ENCODE data around the gene ENPP1.

The ENPP1 gene

DNA sequence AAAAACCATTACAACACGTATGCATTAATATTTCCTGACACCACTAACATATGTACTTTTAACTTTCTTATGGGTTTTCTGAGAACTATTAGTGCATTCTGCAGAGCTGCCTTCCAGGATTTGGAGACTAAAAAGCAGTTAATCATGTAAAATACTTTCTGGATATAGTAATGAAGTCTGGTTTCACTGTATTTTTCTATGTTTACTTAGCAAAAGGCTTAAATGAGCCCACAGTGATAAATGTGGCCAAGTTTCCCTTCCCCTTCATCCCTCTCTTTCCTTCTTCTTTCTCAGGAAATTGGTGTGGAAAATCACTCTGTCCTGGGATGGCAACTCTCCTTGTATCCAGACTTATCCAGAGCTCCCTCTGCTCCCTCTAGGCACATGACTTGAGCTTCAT, 29.7 kb upstream of the ENPP1 start:
- no peaks in the 10 kb centered on the region for H3K36me3 ChIP-seq (ENCODE audit: control insufficient read depth, low read length)
- H3K9me3 ChIP-seq (ENCODE audit: control insufficient read depth, insufficient read depth, low read length): no peaks in the 10 kb centered on the region
- H3K4me1 ChIP-seq (ENCODE audit: control insufficient read depth, low read length): no peaks in the 10 kb centered on the region
- H3K4me3 ChIP-seq (ENCODE audit: low read length): no peak overlapping the region
- TF ChIP-seq, protein P1, sequence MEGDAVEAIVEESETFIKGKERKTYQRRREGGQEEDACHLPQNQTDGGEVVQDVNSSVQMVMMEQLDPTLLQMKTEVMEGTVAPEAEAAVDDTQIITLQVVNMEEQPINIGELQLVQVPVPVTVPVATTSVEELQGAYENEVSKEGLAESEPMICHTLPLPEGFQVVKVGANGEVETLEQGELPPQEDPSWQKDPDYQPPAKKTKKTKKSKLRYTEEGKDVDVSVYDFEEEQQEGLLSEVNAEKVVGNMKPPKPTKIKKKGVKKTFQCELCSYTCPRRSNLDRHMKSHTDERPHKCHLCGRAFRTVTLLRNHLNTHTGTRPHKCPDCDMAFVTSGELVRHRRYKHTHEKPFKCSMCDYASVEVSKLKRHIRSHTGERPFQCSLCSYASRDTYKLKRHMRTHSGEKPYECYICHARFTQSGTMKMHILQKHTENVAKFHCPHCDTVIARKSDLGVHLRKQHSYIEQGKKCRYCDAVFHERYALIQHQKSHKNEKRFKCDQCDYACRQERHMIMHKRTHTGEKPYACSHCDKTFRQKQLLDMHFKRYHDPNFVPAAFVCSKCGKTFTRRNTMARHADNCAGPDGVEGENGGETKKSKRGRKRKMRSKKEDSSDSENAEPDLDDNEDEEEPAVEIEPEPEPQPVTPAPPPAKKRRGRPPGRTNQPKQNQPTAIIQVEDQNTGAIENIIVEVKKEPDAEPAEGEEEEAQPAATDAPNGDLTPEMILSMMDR (IDR thresholded peaks at IDR 0.05; ENCODE audit: low read depth, low read length, poor library complexity, severe bottlenecking): no peak
- no peak for TF ChIP-seq EZH2phosphoT487 (IDR thresholded peaks at IDR 0.05; ENCODE audit: borderline replicate concordance, low read length)
- no peaks in the 10 kb centered on the region for H4K20me1 ChIP-seq (ENCODE audit: control insufficient read depth, insufficient read depth, low read depth, low read length)
- H3K79me2 ChIP-seq (ENCODE audit: control insufficient read depth, low read length): no peaks in the 10 kb centered on the region
- no peaks in the 10 kb centered on the region for H3K27me3 ChIP-seq (ENCODE audit: control insufficient read depth, low read length)
- H3F3A ChIP-seq (ENCODE audit: control insufficient read depth, insufficient read depth): no peaks in the 10 kb centered on the region
- no peak overlapping the region for H3K4me2 ChIP-seq (ENCODE audit: low read length)
- H3K27ac ChIP-seq (ENCODE audit: low read depth, low read length): no peak overlapping the region
- no peaks in the 10 kb centered on the region for H3K9me2 ChIP-seq (replicated peaks; ENCODE audit: control insufficient read depth, low read length)

DNA sequence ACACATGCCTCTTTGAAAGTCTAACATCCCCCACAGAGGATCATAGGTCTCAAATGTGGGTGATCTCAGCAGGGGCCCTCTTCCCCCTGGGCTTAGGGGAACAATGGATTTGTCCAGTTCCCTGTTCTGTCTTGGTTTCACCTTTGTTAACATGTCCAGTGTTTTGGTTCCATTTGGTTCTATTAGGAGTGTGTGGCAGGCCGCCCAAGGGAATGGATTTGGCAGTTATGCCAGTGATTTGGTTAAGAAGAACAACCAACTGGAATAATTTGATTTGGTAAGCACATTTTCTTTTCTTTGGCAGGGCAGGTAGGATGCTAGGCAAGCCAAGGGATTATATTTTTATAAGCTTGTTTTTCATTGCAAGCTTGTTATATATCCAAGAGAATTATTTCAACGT, 28.5 kb upstream of the ENPP1 start:
- H3K36me3 ChIP-seq (ENCODE audit: control insufficient read depth, low read length): no peaks in the 10 kb centered on the region
- H3K9me2 ChIP-seq (replicated peaks; ENCODE audit: control insufficient read depth, low read length): no peaks in the 10 kb centered on the region
- H3K27ac ChIP-seq (ENCODE audit: low read depth, low read length): no peak overlapping the region
- no peak overlapping the region for H3K4me2 ChIP-seq (ENCODE audit: low read length)
- no peaks in the 10 kb centered on the region for H3F3A ChIP-seq (ENCODE audit: control insufficient read depth, insufficient read depth)
- no peaks in the 10 kb centered on the region for H3K79me2 ChIP-seq (ENCODE audit: control insufficient read depth, low read length)
- TF ChIP-seq, protein P1 (IDR thresholded peaks at IDR 0.05; ENCODE audit: low read depth, low read length, poor library complexity, severe bottlenecking): no peak
- TF ChIP-seq EZH2phosphoT487 (IDR thresholded peaks at IDR 0.05; ENCODE audit: borderline replicate concordance, low read length): no peak
- H3K4me1 ChIP-seq (ENCODE audit: control insufficient read depth, low read length): no peaks in the 10 kb centered on the region
- no peak overlapping the region for H3K4me3 ChIP-seq (ENCODE audit: low read length)
- H3K9me3 ChIP-seq (ENCODE audit: control insufficient read depth, insufficient read depth, low read length): no peaks in the 10 kb centered on the region
- H3K27me3 ChIP-seq (ENCODE audit: control insufficient read depth, low read length): no peaks in the 10 kb centered on the region
- H4K20me1 ChIP-seq (ENCODE audit: control insufficient read depth, insufficient read depth, low read depth, low read length): no peaks in the 10 kb centered on the region

DNA sequence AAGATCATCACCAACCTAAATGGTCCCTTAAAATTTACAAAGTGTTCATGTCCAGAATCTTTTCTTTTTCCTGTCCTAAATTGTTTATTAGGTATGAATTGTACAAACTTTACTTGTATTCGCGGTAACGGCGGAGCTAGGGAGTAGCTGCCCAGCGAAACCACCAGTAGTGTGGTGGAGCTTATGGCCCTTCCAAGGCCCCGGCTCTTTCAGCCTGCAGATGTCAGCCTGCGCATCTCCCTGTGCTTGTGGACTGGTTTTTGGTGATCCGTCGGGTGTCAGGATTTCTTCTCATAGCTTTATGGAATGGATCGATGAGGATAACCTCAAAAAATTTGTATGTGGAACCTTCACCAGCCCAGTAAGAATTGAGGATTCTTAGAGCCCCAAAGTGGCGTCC, 27.2 kb upstream of the ENPP1 start:
- Histone ChIP-seq H3K9me2 (replicated peaks; ENCODE audit: control insufficient read depth, low read length) (no peaks in the 10 kb centered on the region), H3K4me1 (ENCODE audit: control insufficient read depth, low read length) (no peaks in the 10 kb centered on the region), H3K27me3 (ENCODE audit: control insufficient read depth, low read length) (no peaks in the 10 kb centered on the region), H3F3A (ENCODE audit: control insufficient read depth, insufficient read depth) (no peaks in the 10 kb centered on the region), H3K36me3 (ENCODE audit: control insufficient read depth, low read length) (no peaks in the 10 kb centered on the region), H4K20me1 (ENCODE audit: control insufficient read depth, insufficient read depth, low read depth, low read length) (no peaks in the 10 kb centered on the region), H3K9me3 (ENCODE audit: control insufficient read depth, insufficient read depth, low read length) (no peaks in the 10 kb centered on the region), H3K27ac (ENCODE audit: low read depth, low read length) (no peak overlapping the region), H3K4me3 (ENCODE audit: low read length) (no peak overlapping the region), H3K79me2 (ENCODE audit: control insufficient read depth, low read length) (no peaks in the 10 kb centered on the region), H3K4me2 (ENCODE audit: low read length) (no peak overlapping the region)
- TF ChIP-seq, protein P1 (IDR thresholded peaks at IDR 0.05; ENCODE audit: low read depth, low read length, poor library complexity, severe bottlenecking): no peak
- TF ChIP-seq EZH2phosphoT487 (IDR thresholded peaks at IDR 0.05; ENCODE audit: borderline replicate concordance, low read length): no peak

DNA sequence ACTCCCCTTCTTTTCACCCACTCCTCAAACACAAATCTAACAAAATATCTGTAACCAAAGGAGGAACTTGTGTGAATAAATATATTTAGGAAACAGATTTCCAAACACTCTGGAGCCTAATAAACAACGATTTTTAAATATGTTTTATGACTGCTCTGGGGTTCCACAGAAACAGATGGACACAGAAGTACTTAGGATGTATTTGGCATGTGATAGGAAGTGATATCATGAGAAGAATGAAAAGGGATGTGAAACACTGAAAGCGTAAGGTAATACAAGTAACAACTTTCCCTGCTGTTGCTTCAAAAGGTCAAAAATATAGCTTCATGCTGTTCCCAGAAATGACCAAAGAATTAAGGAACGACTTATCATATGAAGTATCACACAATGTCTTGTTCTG, 26.1 kb upstream of the ENPP1 start:
- no peak overlapping the region for H3K4me3 ChIP-seq (ENCODE audit: low read length)
- TF ChIP-seq, protein P1 (IDR thresholded peaks at IDR 0.05; ENCODE audit: low read depth, low read length, poor library complexity, severe bottlenecking): no peak
- TF ChIP-seq EZH2phosphoT487 (IDR thresholded peaks at IDR 0.05; ENCODE audit: borderline replicate concordance, low read length): no peak
- no peaks in the 10 kb centered on the region for H3F3A ChIP-seq (ENCODE audit: control insufficient read depth, insufficient read depth)
- H3K4me2 ChIP-seq (ENCODE audit: low read length): no peak overlapping the region
- no peaks in the 10 kb centered on the region for H3K27me3 ChIP-seq (ENCODE audit: control insufficient read depth, low read length)
- no peaks in the 10 kb centered on the region for H3K4me1 ChIP-seq (ENCODE audit: control insufficient read depth, low read length)
- H3K9me3 ChIP-seq (ENCODE audit: control insufficient read depth, insufficient read depth, low read length): no peaks in the 10 kb centered on the region
- H3K27ac ChIP-seq (ENCODE audit: low read depth, low read length): no peak overlapping the region
- no peaks in the 10 kb centered on the region for H3K36me3 ChIP-seq (ENCODE audit: control insufficient read depth, low read length)
- H3K9me2 ChIP-seq (replicated peaks; ENCODE audit: control insufficient read depth, low read length): no peaks in the 10 kb centered on the region
- H4K20me1 ChIP-seq (ENCODE audit: control insufficient read depth, insufficient read depth, low read depth, low read length): no peaks in the 10 kb centered on the region
- H3K79me2 ChIP-seq (ENCODE audit: control insufficient read depth, low read length): no peaks in the 10 kb centered on the region

Data from DOHH2 (cell line).